Memory B cell (primary cell): ENCODE results near the gene SRP68.

Experiments used
- ATAC-seq: fragments of 150-1000 bp; cut with Tn5 transposase; 2 replicates; pipeline ENCODE4 v1.10.0; 2021; ENCODE audit warnings: low read depth, mild to moderate bottlenecking, moderate library complexity
- DNase-seq, 2 donors: peaks; one replicate each; pipeline ENCODE4 v3.0.0; 2022; ENCODE audit warnings: low spot score in 2 of 2
- H3K27ac Mint-ChIP-seq: one replicate; pipeline ENCODE4 v1.8.0; 2022; ENCODE audit warnings: mild to moderate bottlenecking, moderate library complexity, mixed read lengths
- H3K27me3 Mint-ChIP-seq: one replicate; pipeline ENCODE4 v1.8.0; 2022; ENCODE audit warnings: mixed read lengths
- H3K36me3 Mint-ChIP-seq: one replicate; pipeline ENCODE4 v1.8.0; 2022; ENCODE audit warnings: mild to moderate bottlenecking, mixed read lengths
- H3K4me1 Mint-ChIP-seq: one replicate; pipeline ENCODE4 v1.8.0; 2022; ENCODE audit warnings: mixed read lengths
- H3K4me3 Mint-ChIP-seq: one replicate; pipeline ENCODE4 v1.8.0; 2022; ENCODE audit warnings: mild to moderate bottlenecking, moderate library complexity, mixed read lengths
- H3K9me3 Mint-ChIP-seq: one replicate; pipeline ENCODE4 v1.8.0; 2022; ENCODE audit warnings: mixed read lengths

Gene SRP68

DNA sequence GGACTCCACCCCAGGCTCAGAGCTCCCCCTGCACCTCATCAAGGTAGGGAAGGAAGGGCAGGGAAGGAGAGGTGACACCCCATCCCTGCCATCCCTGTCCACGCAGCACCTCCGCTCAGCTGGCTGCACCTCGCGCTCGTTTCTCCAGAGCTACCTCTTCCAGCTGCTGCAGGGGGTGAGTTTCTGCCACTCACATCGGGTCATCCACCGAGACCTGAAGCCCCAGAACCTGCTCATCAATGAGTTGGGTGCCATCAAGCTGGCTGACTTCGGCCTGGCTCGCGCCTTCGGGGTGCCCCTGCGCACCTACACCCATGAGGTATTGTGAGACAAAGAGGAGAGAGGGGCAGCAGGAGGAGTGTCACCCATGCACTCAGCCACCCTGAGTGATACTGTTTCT, 70.2 kb downstream of the SRP68 start:
- no peaks in the 10 kb centered on the region for H3K27me3 Mint-ChIP-seq
- peaks cover 14% of the 10 kb centered on the region for H3K4me1 Mint-ChIP-seq
- no peak for DNase-seq
- no peak for ATAC-seq
- no peak overlapping the region for H3K4me3 Mint-ChIP-seq
- no peaks in the 10 kb centered on the region for H3K9me3 Mint-ChIP-seq
- H3K27ac Mint-ChIP-seq, result no peak overlapping the region
- no peaks in the 10 kb centered on the region for H3K36me3 Mint-ChIP-seq

DNA sequence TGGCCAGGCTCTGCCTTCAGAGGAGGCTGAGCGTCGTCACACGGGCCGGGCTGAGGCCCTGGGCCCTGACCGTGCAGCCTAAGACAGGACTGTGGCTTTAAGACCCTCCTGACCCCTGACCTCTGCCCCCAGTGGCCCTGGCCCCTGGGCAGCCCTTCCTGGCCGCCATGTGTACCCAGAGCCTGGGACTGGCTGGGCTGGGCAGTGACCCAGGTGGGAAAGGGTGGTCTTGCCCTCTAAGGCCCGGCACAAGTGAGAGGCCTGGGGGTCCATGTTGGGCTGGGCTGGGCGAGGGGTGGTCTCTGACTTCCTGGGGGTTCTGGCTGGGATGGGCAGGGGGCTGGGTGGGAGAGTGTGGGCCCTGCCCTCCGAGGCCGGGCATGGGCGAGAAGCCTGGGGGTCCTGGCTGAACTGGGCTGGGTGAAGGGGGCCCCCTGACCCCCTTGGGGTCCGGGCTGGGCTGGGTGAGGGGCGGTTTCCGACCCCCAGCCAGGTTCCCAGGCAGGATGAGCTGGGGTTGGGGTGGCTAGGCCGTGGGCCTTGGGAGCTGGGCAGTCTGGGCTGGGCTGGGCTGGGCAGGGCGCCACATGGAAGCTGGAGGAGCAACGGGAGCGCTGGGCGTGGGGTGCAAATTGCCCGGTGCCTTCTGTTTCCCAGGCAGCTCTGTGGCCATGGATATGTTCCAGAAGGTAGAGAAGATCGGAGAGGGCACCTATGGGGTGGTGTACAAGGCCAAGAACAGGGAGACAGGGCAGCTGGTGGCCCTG, 71.4 kb downstream of the SRP68 start, which contains the start of gene CDK3:
TSS of gene CDK3 (plus strand) at position 101 of the 767 bp plus-strand sequence. CDS start at position 672, 571 bp downstream.
- DNase-seq (no peak), ATAC-seq (no peak)
- Mint-ChIP-seq H3K27me3 (no peaks in the 10 kb centered on the region), H3K36me3 (no peaks in the 10 kb centered on the region), H3K4me3 (no peak within 1 kb of the TSS), H3K9me3 (no peaks in the 10 kb centered on the region), H3K27ac (no peak within 1 kb of the TSS), H3K4me1 (peaks cover 19% of the 10 kb centered on the region)

- Mint-ChIP-seq H3K27me3 (no peaks in the 10 kb centered on the region), H3K4me3 (no peak overlapping the region), H3K27ac (no peak overlapping the region), H3K36me3 (no peaks in the 10 kb centered on the region), H3K4me1 (peaks cover 11% of the 10 kb centered on the region), H3K9me3 (no peaks in the 10 kb centered on the region)
- peak; percentile 78 for ATAC-seq
- DNase-seq, result peak; percentile 47 to 62
Measured at GRCh38 chr17:76000016-76000754, 72.1 kb downstream of the SRP68 start.

DNA sequence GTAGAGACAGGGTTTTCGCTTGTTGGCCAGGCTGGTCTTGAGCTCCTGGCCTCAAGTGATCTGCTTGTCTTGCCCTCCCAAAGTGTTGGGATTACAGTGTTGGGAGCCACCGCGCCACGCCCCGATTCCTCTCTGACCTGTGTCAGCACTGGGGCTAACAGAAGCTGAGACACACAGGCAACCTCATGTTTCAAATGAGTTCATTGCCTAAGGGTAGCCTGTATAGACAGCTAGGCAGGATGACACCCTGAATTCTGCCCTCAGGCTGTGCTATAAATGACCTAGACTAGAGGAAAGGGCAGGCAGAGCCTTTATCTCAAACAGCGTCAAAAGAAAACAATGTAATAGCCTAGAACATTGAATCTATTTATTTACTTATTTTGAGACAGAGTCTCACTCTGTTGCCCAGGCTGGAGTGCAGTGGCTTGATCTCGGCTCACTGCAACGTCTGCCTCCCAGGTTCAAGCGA, 74.0 kb downstream of the SRP68 start:
- Mint-ChIP-seq H3K9me3 (no peaks in the 10 kb centered on the region), H3K4me1 (peaks cover 11% of the 10 kb centered on the region), H3K4me3 (no peak overlapping the region), H3K27ac (no peak overlapping the region), H3K36me3 (no peaks in the 10 kb centered on the region), H3K27me3 (no peaks in the 10 kb centered on the region)
- DNase-seq, result no peak
- ATAC-seq, result no peak

GRCh38 chr17:75996665-75997590, 75.4 kb downstream of the SRP68 start:
- Mint-ChIP-seq H3K27me3 (no peaks in the 10 kb centered on the region), H3K4me1 (peaks cover 13% of the 10 kb centered on the region), H3K27ac (peak overlapping the region; percentile 61), H3K9me3 (no peaks in the 10 kb centered on the region), H3K4me3 (peak overlapping the region; percentile 39), H3K36me3 (peaks cover 2% of the 10 kb centered on the region)
- no peak for DNase-seq
- ATAC-seq, result peak; percentile 70

GRCh38 chr17:75995385-75995925, 76.9 kb downstream of the SRP68 start:
- Mint-ChIP-seq H3K4me1 (peaks cover 15% of the 10 kb centered on the region), H3K36me3 (peaks cover 3% of the 10 kb centered on the region), H3K4me3 (no peak overlapping the region), H3K27ac (no peak overlapping the region), H3K27me3 (no peaks in the 10 kb centered on the region), H3K9me3 (no peaks in the 10 kb centered on the region)
- no peak for ATAC-seq
- DNase-seq, result no peak

DNA sequence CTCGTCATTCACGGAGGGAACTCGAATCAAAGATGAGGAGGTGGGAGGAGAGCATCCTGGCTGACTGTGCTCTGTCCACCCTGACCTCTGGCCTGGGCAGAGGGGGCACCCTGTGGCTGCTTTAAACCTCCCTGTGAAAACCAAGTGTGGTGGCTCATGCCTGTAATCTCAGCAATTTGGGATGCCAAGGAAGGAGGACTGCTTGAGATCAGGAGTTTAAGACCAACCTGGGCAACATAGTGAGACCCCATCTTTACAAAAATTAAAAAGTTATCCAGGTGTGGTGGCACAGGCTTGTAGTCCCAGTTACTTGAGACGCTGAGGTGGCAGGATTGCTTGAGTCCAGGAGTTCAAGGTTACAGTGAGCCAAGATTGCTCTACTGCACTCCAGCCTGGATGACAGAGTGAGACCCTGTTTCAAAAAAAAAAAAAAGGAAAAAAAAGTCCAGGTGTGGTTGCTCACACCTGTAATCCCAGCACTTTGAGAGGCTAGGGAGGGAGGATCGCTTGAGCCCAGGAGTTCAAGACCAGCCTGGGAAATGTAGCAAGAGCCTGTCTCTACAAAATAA, 77.4 kb downstream of the SRP68 start:
- no peak overlapping the region for H3K4me3 Mint-ChIP-seq
- no peak overlapping the region for H3K27ac Mint-ChIP-seq
- H3K36me3 Mint-ChIP-seq, result peaks cover 3% of the 10 kb centered on the region
- peaks cover 15% of the 10 kb centered on the region for H3K4me1 Mint-ChIP-seq
- H3K27me3 Mint-ChIP-seq, result no peaks in the 10 kb centered on the region
- ATAC-seq (no peak), DNase-seq (no peak)
- no peaks in the 10 kb centered on the region for H3K9me3 Mint-ChIP-seq

DNA sequence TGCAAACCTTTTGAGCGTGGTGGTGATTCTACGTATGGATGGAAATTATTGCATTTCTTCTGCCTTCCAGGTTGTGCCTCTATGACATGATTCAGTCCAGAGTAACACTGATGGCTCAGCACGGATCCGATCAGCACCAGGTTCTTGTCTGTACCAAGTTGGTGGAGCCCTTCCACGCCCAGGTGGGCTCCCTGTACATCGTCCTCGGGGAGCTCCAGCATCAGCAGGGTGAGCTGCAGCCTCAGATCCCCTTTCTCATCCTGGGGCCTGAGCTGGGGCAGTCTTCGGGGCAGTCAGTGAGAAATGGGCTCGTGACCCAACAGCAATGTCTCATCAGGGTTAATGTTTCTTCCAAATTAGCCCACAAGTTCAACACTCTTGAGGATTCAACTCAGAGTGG, 80.9 kb downstream of the SRP68 start:
- H3K9me3 Mint-ChIP-seq, result no peaks in the 10 kb centered on the region
- H3K27ac Mint-ChIP-seq, result peak overlapping the region; percentile 28
- DNase-seq (no peak), ATAC-seq (no peak)
- peaks cover 4% of the 10 kb centered on the region for H3K4me1 Mint-ChIP-seq
- H3K36me3 Mint-ChIP-seq, result peaks cover 3% of the 10 kb centered on the region
- no peak overlapping the region for H3K4me3 Mint-ChIP-seq
- H3K27me3 Mint-ChIP-seq, result no peaks in the 10 kb centered on the region
